OCI-LY7 (cell line): ENCODE results near the gene OSBPL3. TPM values are rescaled to one million over a fixed set of nuclear protein-coding genes. Genes with fewer than 3 reads are reported as not detected.
A peak's percentile ranks its signal among the peaks of the same experiment; 100 is the strongest.

Experiments used
- BruUV-seq: library from RNA; stranded (reverse); fragments of 400-500 nt; replicated peaks from 2 replicates; lab custom pipeline; 2021; lab: Mats Ljungman, UMichigan
- CTCF ChIA-PET: fragments of 300-600 bp; sonication (Branson Sonifier 250); formaldehyde crosslinking; loops from one replicate; lab custom pipeline; 2022; ENCODE audit warnings: antibody characterized with exemption; ENCODE audit not compliant: unreplicated experiment; lab: Charles Lee
- POLR2A ChIA-PET: fragments of 300-600 bp; sonication (Branson Sonifier 250); formaldehyde crosslinking; loops from one replicate; lab custom pipeline; 2022; ENCODE audit warnings: antibody characterized with exemption; lab: Charles Lee
- DNase-seq: peaks from one replicate; pipeline ENCODE4 v3.0.0-alpha.2; 2015; ENCODE audit warnings: low spot score
- H2AFZ ChIP-seq: fragments of 200-600 bp; sonication (generic), shearing (Covaris generic); 2 replicates; pipeline ENCODE4 v1.6.1; 2014; ENCODE audit warnings: mild to moderate bottlenecking, antibody characterized with exemption, low read length, moderate library complexity
- H3K27ac ChIP-seq: fragments of 200-600 bp; sonication (generic); 2 replicates; pipeline ENCODE4 v1.5.1; 2014; ENCODE audit warnings: mixed run types, low read depth, mild to moderate bottlenecking, moderate library complexity, low read length, inconsistent platforms; ENCODE audit not compliant: poor library complexity, severe bottlenecking
- H3K36me3 ChIP-seq: fragments of 200-600 bp; sonication (generic); 2 replicates; pipeline ENCODE4 v1.6.1; 2014; ENCODE audit warnings: mild to moderate bottlenecking, antibody characterized with exemption, low read length, moderate library complexity, mixed read lengths; ENCODE audit not compliant: insufficient read depth
- H3K4me1 ChIP-seq: fragments of 200-600 bp; sonication (generic); 2 replicates; pipeline ENCODE4 v1.5.1; 2014; ENCODE audit warnings: mild to moderate bottlenecking, low read length; ENCODE audit not compliant: insufficient read depth, poor library complexity, severe bottlenecking
- H3K4me2 ChIP-seq: fragments of 200-600 bp; sonication (generic); 2 replicates; pipeline ENCODE4 v1.6.1; 2014; ENCODE audit warnings: mild to moderate bottlenecking, low read length
- H3K4me3 ChIP-seq: fragments of 200-600 bp; sonication (generic); 2 replicates; pipeline ENCODE4 v1.5.1; 2014; ENCODE audit warnings: mild to moderate bottlenecking, low read depth, low read length; ENCODE audit not compliant: poor library complexity, severe bottlenecking
- H3K79me2 ChIP-seq: fragments of 200-600 bp; sonication (generic); 2 replicates; pipeline ENCODE4 v1.6.1; 2016; ENCODE audit warnings: low read depth, mild to moderate bottlenecking, low read length, moderate library complexity, mixed read lengths; ENCODE audit not compliant: insufficient read depth
- H3K9me2 ChIP-seq: fragments of 200-600 bp; sonication (generic); 2 replicates; pipeline ENCODE4 v1.6.1; 2016; ENCODE audit warnings: mild to moderate bottlenecking, low read length, mixed read lengths; ENCODE audit not compliant: insufficient read depth
- H3K9me3 ChIP-seq: fragments of 200-600 bp; sonication (generic); 2 replicates; pipeline ENCODE4 v1.6.1; 2014; ENCODE audit warnings: mild to moderate bottlenecking, mixed run types, low read length, mixed read lengths
- H4K20me1 ChIP-seq: fragments of 200-600 bp; sonication (generic); 2 replicates; pipeline ENCODE4 v1.6.1; 2014; ENCODE audit warnings: mild to moderate bottlenecking, antibody characterized with exemption, low read length, moderate library complexity, mixed read lengths; ENCODE audit not compliant: insufficient read depth
- EZH2phosphoT487 ChIP-seq: fragments of 200-600 bp; sonication (generic); IDR thresholded peaks from 2 replicates; pipeline ENCODE4 v1.6.1; 2018; ENCODE audit warnings: low read depth, borderline replicate concordance, mild to moderate bottlenecking, mixed run types, antibody characterized with exemption, low read length, moderate library complexity, mixed read lengths
- intact Hi-C: fragments of 100-400 bp; cut with micrococcal nuclease; formaldehyde crosslinking; loops from one replicate; pipeline ENCODE4 v1.10.0; 2022; ENCODE audit not compliant: unreplicated experiment
- total RNA-seq, 2 experiments: library from RNA; depleted of rRNA in 1 of 2; stranded (reverse); fragments of >200 nt in 1 of 2; shearing (Covaris generic) in 1 of 2; gene quantifications; 2 replicates each; pipeline ENCODE4 v1.2.3, GENCODE V29; 2014 to 2022
- TF ChIP-seq, protein P1 (sequence below): fragments of 200-600 bp; sonication (generic); conservative IDR thresholded peaks from 2 replicates; pipeline ENCODE4 v1.5.1; 2014; ENCODE audit warnings: mild to moderate bottlenecking, antibody characterized with exemption, low read length, moderate library complexity, mixed read lengths

Gene OSBPL3
- total RNA-seq, 2 experiments from 2014 or later, result 28.7 to 79.9 TPM

DNA sequence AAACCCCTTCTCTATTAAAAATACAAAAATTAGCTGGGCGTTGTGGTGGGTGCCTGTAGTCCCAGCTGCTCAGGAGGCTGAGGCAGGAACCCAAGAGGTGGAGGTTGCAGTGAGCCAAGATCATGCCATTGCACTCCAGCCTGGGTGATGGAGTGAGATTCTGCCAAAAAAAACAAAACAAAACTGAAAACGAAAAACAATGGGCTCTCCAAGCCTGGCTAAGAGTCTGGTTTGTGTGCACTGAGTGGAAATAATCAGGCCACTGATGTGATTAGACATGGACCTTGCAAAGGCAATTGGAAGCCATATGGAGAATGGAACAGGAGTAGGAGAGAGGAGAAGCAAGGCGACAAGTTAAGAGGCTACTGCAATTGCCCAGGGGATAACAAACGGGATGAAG, 162.6 kb downstream of the OSBPL3 start:
- ChIA-PET CTCF (no interaction called here), POLR2A (no interaction called here)
- no peaks in the 10 kb centered on the region for H3K9me2 ChIP-seq
- peaks cover 88% of the 10 kb centered on the region for H3K36me3 ChIP-seq
- no peak overlapping the region for H3K27ac ChIP-seq
- BruUV-seq, result no TSS peak
- H3K9me3 ChIP-seq, result no peaks in the 10 kb centered on the region
- H4K20me1 ChIP-seq, result no peaks in the 10 kb centered on the region
- intact Hi-C loops, result no loop called here
- no peak for TF ChIP-seq EZH2phosphoT487
- TF ChIP-seq, protein P1, sequence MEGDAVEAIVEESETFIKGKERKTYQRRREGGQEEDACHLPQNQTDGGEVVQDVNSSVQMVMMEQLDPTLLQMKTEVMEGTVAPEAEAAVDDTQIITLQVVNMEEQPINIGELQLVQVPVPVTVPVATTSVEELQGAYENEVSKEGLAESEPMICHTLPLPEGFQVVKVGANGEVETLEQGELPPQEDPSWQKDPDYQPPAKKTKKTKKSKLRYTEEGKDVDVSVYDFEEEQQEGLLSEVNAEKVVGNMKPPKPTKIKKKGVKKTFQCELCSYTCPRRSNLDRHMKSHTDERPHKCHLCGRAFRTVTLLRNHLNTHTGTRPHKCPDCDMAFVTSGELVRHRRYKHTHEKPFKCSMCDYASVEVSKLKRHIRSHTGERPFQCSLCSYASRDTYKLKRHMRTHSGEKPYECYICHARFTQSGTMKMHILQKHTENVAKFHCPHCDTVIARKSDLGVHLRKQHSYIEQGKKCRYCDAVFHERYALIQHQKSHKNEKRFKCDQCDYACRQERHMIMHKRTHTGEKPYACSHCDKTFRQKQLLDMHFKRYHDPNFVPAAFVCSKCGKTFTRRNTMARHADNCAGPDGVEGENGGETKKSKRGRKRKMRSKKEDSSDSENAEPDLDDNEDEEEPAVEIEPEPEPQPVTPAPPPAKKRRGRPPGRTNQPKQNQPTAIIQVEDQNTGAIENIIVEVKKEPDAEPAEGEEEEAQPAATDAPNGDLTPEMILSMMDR, result no peak
- DNase-seq, result no peak
- no peak overlapping the region for H3K4me2 ChIP-seq
- H3K79me2 ChIP-seq, result no peaks in the 10 kb centered on the region; the same call in 1 of the 2 replicates
- no peak overlapping the region for H3K4me3 ChIP-seq
- H2AFZ ChIP-seq, result no peak overlapping the region
- peaks cover 39% of the 10 kb centered on the region for H3K4me1 ChIP-seq

DNA sequence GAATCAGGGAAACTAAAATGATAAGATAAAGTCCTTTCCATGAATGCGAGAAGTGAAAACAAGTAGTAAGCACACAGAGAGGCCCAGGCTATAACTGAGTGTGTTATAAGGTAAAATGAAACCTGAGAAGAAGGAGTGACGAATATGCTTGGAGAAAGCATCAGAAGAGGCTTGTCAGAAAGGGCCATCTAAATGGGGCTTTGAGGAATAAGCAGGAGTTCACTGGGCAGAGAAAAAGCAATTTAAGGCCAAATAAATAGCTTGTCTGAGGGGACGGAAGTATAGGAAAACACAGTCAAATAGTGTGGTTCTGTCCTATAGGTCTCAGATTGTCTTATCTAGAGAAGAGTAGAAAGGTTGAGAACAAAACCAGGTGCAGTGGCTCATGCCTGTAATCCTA, 163.1 kb downstream of the OSBPL3 start:
- Histone ChIP-seq H3K4me2 (no peak overlapping the region), H3K27ac (no peak overlapping the region), H3K79me2 (no peaks in the 10 kb centered on the region; the same call in 1 of the 2 replicates), H4K20me1 (no peaks in the 10 kb centered on the region), H3K9me2 (no peaks in the 10 kb centered on the region), H3K4me3 (no peak overlapping the region), H2AFZ (no peak overlapping the region), H3K4me1 (peaks cover 34% of the 10 kb centered on the region), H3K9me3 (no peaks in the 10 kb centered on the region), H3K36me3 (peaks cover 88% of the 10 kb centered on the region)
- no peak for DNase-seq
- BruUV-seq, result no TSS peak
- CTCF ChIA-PET, result no interaction called here
- POLR2A ChIA-PET, result interaction anchor here (0.8 kb wide), 1 partner anchor 61 kb away, joined by 3 read pairs; no protein-coding TSS in a partner anchor
- no peak for TF ChIP-seq EZH2phosphoT487
- TF ChIP-seq, protein P1, result no peak
- intact Hi-C loops, result no loop called here

DNA sequence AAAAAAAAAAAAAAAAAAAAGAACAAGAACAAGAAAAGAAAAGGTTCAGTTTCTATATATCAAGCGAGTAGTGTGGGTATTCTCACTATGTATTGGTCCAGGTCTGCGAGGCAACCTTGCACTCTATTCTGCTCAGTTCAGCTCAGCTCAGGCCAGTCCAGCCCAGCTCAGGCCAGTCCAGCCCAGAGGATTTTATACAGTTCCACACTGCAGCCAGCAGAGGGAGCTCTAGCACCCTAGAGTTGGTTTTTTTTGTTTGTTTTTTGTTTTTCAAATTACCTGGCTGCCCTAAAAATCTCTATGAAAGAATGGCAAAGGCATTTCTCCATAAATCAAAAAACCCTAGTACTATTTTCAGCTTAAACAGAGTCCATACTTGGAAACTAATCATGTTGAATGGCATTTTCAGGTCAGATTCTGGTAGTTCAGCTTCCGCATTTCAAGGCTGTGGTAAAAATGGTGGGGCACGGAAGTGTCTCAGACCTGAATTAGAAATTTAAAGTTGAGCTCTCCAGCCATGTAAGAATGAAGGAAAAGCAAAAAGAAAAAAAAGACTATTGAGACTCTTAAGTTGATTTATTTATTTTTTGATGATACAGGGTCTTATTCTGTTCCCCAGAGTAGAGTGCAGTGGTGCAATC, 167.6 kb downstream of the OSBPL3 start:
- ChIA-PET POLR2A (interaction anchor here (0.6 to 2.7 kb wide), 17 partner anchors 8 to 279 kb away, joined by 3 to 11 read pairs (median 4); no protein-coding TSS in a partner anchor), CTCF (interaction anchor here (0.5 to 1.5 kb wide), 11 partner anchors 61 to 407 kb away, joined by 3 to 7 read pairs (median 4); partner anchors contain the start of gene OSBPL3)
- Histone ChIP-seq H2AFZ (no peak overlapping the region), H3K4me3 (no peak overlapping the region), H3K4me2 (no peak overlapping the region), H3K27ac (no peak overlapping the region), H3K9me2 (no peaks in the 10 kb centered on the region), H4K20me1 (no peaks in the 10 kb centered on the region), H3K36me3 (peaks cover 99% of the 10 kb centered on the region), H3K4me1 (peaks cover 3% of the 10 kb centered on the region), H3K9me3 (no peaks in the 10 kb centered on the region), H3K79me2 (no peaks in the 10 kb centered on the region)
- intact Hi-C loops, result loop anchor here (1.0 kb wide), 3 partner anchors 258 to 286 kb away; no protein-coding TSS in a partner anchor
- no peak for TF ChIP-seq EZH2phosphoT487
- TF ChIP-seq, protein P1, result peak; percentile 98
- DNase-seq, result peak; percentile 63
- no TSS peak for BruUV-seq
